Prostate gland (tissue), 2 donors: ENCODE results near the gene OR8D1. TPM values are rescaled to one million over a fixed set of nuclear protein-coding genes. Genes with fewer than 3 reads are reported as not detected.

Experiments used
- DNase-seq: peaks from one replicate; pipeline ENCODE4 v3.0.0-alpha.2; 2019; ENCODE audit warnings: low spot score
- H3K27ac ChIP-seq, 2 donors: fragments of 200-600 bp; sonication (generic); 2 replicates each; pipeline ENCODE4 v1.5.1; 2017 to 2019
- H3K27me3 ChIP-seq: fragments of 200-600 bp; sonication (generic); replicated peaks from 2 replicates; pipeline ENCODE4 v1.5.1; 2019; ENCODE audit not compliant: insufficient read depth
- H3K36me3 ChIP-seq, 2 donors: fragments of 200-600 bp; sonication (generic); 1 replicate in 1 of 2; 2 replicates in 1 of 2; pipeline versions ENCODE4 v1.5.1 to v1.8.1; 2017 to 2019
- H3K4me1 ChIP-seq: fragments of 200-600 bp; sonication (generic); replicated peaks from 2 replicates; pipeline ENCODE4 v1.5.1; 2019
- H3K4me3 ChIP-seq, 2 donors: fragments of 200-600 bp; sonication (generic); 2 replicates each; pipeline ENCODE4 v1.5.1; 2017 to 2019
- H3K9me3 ChIP-seq: fragments of 200-600 bp; sonication (generic); 2 replicates; pipeline ENCODE4 v1.5.1; 2017
- POLR2A ChIP-seq: fragments of 450-650 bp; IDR thresholded peaks from one replicate; pipeline ENCODE4 v1.6.1; 2016; ENCODE audit warnings: antibody characterized with exemption, mild to moderate bottlenecking
- POLR2AphosphoS5 ChIP-seq: sonication (generic); formaldehyde crosslinking; IDR thresholded peaks from one replicate; pipeline ENCODE4 v1.6.1; 2017; ENCODE audit warnings: antibody characterized with exemption
- WGBS: methylation state at CpG from one replicate; pipeline ENCODE4 v1.1.5; 2018; 5-methylcytosine and 5-hydroxymethylcytosine counted together
- intact Hi-C: fragments of 100-400 bp; cut with DNase I; formaldehyde crosslinking; loops from one replicate; pipeline ENCODE4 v1.14.2; 2022
- total RNA-seq, 2 donors: library from RNA; depleted of rRNA; stranded (reverse); fragments of >200 nt; gene quantifications; one replicate each; pipeline ENCODE4 v1.1.0, GENCODE V29; 2016
- TF ChIP-seq, protein P1 (sequence below), 4 experiments: fragments of 200-600 bp in 2 of 4; fragments of 450-650 bp in 2 of 4; sonication (generic) in 2 of 4; IDR thresholded peaks; 1 replicate in 3 of 4; 2 replicates in 1 of 4; pipeline ENCODE4 v1.5.1; 2016 to 2019; ENCODE audit warnings: antibody characterized with exemption in 4 of 4, mild to moderate bottlenecking in 2 of 4, moderate library complexity in 2 of 4

OR8D1 gene
- total RNA-seq, 2 donors from 2014 or later, result not detected

DNA sequence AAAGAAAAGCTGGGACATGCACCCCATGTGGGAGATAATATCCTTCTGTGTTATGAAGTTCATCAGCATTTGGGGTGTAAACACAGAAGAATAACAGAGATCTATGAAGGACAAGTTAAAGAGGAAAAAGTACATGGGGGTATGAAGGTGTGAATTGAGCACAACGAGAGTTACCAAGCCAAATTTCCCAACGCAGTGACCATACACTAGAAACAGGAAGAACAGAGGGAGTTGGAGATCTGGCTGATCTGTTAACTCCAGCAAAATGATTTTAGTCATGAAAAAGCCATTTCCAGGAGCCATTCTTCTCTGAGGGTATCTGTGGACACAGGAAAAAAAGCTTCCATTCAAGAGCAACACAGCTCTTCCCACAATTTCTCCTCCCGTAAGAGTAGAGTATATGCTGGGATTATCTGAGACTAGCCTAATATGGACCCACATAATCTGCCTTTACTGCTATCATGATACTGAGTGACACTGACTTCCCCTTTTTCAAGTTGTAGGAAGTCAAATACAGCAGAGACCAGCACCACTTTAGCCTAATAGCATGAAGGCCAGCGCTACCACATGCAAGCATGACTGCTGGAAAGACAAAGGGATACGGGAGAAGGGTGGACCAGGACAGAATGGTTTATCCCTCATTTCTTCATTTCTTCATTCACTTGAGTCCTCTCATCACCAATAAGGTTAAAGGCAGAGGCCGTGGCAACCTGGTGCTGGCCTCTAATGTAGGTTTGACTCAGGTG lies 25.8 kb upstream of the OR8D1 start:
- H3K9me3 ChIP-seq, result no peaks in the 10 kb centered on the region
- TF ChIP-seq POLR2AphosphoS5 (no peak), POLR2A (no peak)
- TF ChIP-seq, protein P1, sequence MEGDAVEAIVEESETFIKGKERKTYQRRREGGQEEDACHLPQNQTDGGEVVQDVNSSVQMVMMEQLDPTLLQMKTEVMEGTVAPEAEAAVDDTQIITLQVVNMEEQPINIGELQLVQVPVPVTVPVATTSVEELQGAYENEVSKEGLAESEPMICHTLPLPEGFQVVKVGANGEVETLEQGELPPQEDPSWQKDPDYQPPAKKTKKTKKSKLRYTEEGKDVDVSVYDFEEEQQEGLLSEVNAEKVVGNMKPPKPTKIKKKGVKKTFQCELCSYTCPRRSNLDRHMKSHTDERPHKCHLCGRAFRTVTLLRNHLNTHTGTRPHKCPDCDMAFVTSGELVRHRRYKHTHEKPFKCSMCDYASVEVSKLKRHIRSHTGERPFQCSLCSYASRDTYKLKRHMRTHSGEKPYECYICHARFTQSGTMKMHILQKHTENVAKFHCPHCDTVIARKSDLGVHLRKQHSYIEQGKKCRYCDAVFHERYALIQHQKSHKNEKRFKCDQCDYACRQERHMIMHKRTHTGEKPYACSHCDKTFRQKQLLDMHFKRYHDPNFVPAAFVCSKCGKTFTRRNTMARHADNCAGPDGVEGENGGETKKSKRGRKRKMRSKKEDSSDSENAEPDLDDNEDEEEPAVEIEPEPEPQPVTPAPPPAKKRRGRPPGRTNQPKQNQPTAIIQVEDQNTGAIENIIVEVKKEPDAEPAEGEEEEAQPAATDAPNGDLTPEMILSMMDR (IDR thresholded peaks at IDR 0.05), result no peak
- no peak overlapping the region for H3K4me3 ChIP-seq
- H3K27me3 ChIP-seq, result no peaks in the 10 kb centered on the region
- no peak overlapping the region for H3K27ac ChIP-seq
- H3K4me1 ChIP-seq, result no peaks in the 10 kb centered on the region
- 81% methylated on average over 6 of the region's 6 CpGs for WGBS
- intact Hi-C loops, result no loop called here
- no peaks in the 10 kb centered on the region for H3K36me3 ChIP-seq
- no peak for DNase-seq

DNA sequence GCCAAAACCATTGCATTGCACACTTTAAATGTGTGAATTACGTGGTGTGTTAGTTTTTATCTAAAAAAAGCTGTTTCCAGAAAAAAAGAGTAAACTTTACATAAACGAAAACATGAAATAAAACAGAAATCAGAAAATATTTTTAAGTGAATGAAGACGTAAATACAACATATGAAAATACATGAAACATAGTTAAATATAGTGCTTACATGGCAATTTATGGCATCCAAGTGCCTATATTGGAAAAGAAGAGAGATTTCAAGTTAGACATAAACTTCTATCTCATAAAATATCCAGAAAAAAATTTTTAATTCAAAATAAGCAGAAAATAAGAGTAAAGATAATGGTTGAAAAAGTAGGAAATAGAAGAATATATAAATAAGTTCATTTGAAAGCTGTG lies 18.1 kb upstream of the OR8D1 start:
- Histone ChIP-seq H3K4me1 (no peaks in the 10 kb centered on the region), H3K36me3 (no peaks in the 10 kb centered on the region), H3K9me3 (no peaks in the 10 kb centered on the region), H3K27ac (no peak overlapping the region), H3K4me3 (no peak overlapping the region), H3K27me3 (no peaks in the 10 kb centered on the region)
- DNase-seq, result no peak
- no peak for TF ChIP-seq POLR2A
- TF ChIP-seq, protein P1 (IDR thresholded peaks at IDR 0.05), result no peak
- TF ChIP-seq POLR2AphosphoS5, result no peak
- intact Hi-C loops, result no loop called here
- 87% methylated on average over 3 of the region's 3 CpGs for whole genome bisulfite sequencing

DNA sequence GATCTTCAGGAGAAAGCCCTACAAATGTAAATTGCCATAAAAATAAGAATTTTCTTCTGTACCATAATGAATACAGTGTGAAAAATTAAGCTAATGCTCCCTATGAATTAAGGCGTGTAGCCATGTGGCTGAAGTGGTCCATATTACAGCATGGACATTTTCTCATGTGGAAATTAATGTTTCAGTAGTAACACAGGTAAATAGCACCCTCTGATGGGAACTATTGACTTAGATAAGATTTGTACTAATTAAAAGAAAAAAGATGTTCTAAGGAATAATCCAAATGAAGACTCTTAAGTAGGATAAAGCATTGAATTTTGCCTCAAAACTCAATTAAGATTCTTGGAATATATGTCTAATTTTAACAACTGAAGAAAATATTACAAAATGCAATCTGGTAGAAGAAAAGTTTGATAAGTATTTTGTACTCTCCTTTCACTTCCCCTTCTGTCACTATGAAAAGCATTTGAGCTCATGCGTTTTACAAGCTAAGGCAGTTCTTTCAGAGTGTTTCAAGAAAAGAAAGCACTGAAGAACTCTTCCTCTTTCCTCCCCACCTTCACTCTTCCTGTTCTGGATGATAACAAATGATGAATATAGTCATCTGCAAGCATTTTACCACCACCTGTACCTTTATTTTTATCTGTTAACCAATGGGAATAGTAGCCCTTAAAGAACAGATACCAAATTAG lies 16.2 kb upstream of the OR8D1 start:
- no peaks in the 10 kb centered on the region for H3K36me3 ChIP-seq
- no peak overlapping the region for H3K27ac ChIP-seq
- no peak for TF ChIP-seq POLR2AphosphoS5
- no peak for TF ChIP-seq POLR2A
- TF ChIP-seq, protein P1 (IDR thresholded peaks at IDR 0.05), result no peak
- 39% methylated on average over 2 of the region's 2 CpGs for WGBS
- no peaks in the 10 kb centered on the region for H3K9me3 ChIP-seq
- H3K4me3 ChIP-seq, result no peak overlapping the region
- no peak for DNase-seq
- H3K27me3 ChIP-seq, result no peaks in the 10 kb centered on the region
- intact Hi-C loops, result no loop called here
- no peaks in the 10 kb centered on the region for H3K4me1 ChIP-seq

DNA sequence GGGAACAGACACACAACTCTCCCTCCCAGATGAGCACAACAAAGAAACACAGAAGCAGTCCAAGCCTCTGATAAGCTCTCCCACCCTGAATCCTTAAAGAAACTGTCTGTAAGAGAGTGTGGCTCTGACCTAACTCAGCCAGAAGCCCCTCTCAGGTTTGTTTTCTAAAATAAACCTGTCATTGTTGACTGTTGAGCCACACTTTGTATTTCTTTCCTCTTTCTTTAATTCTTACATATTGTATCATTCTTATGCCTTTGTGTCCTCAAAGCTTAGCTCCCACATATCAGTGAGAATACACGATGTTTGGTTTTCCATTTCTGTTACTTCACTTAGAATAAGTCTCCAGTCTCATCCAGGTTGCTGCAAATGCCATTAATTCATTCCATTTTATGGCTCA lies 14.0 kb upstream of the OR8D1 start:
- H3K27ac ChIP-seq, result no peak overlapping the region
- H3K4me1 ChIP-seq, result no peaks in the 10 kb centered on the region
- H3K4me3 ChIP-seq, result no peak overlapping the region
- intact Hi-C loops, result no loop called here
- H3K27me3 ChIP-seq, result no peaks in the 10 kb centered on the region
- no peaks in the 10 kb centered on the region for H3K36me3 ChIP-seq
- H3K9me3 ChIP-seq, result no peaks in the 10 kb centered on the region
- no peak for TF ChIP-seq POLR2AphosphoS5
- no peak for TF ChIP-seq POLR2A
- TF ChIP-seq, protein P1 (IDR thresholded peaks at IDR 0.05), result no peak
- 97% methylated on average over 1 of the region's 1 CpG for WGBS
- no peak for DNase-seq

DNA sequence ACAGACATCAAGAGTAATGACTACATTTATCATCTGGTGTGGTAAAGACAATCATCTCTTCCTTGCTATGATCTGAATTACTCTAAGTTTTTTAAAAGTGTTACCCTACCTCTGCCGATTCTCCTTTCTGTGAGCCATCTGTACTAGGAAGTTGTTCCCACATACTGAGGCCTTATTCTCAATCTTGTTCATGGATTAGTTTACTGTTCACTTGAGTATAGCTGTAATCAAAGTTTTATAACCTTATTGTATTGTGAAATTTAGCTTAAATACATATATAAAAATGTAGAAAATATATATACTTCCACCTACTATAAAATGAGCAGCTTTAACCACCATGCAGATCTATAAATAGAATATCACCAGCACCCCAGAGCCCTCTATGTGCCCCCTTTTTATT lies 8.6 kb upstream of the OR8D1 start:
- H3K4me1 ChIP-seq, result no peaks in the 10 kb centered on the region
- DNase-seq, result no peak
- H3K27ac ChIP-seq, result no peak overlapping the region
- no peaks in the 10 kb centered on the region for H3K36me3 ChIP-seq
- no peaks in the 10 kb centered on the region for H3K9me3 ChIP-seq
- TF ChIP-seq POLR2AphosphoS5, result no peak
- TF ChIP-seq POLR2A, result no peak
- TF ChIP-seq, protein P1 (IDR thresholded peaks at IDR 0.05), result no peak
- intact Hi-C loops, result no loop called here
- no peak overlapping the region for H3K4me3 ChIP-seq
- H3K27me3 ChIP-seq, result no peaks in the 10 kb centered on the region
- 91% methylated on average over 1 of the region's 1 CpG for WGBS
